Stimulated activated CD8-positive, alpha-beta memory T cell treated with anti-CD3 and anti-CD28 coated beads, Interleukin-15, amount 100 ng/mL, for 48 hours (primary cell): ENCODE data around the gene HRAS.

Source experiments
- DNase-seq, 2 donors: peaks; one replicate each; pipeline ENCODE4 v3.0.0-alpha.2; 2020; ENCODE audit warnings: low read depth in 2 of 2

The HRAS gene

GRCh38 chr11:554428-555226 is 19.3 kb upstream of the HRAS start:
- DNase-seq = peak in 1 of 2 donors; percentile 49

- no peak for DNase-seq
Measured at GRCh38 chr11:553988-554340, 18.6 kb upstream of the HRAS start.

DNA sequence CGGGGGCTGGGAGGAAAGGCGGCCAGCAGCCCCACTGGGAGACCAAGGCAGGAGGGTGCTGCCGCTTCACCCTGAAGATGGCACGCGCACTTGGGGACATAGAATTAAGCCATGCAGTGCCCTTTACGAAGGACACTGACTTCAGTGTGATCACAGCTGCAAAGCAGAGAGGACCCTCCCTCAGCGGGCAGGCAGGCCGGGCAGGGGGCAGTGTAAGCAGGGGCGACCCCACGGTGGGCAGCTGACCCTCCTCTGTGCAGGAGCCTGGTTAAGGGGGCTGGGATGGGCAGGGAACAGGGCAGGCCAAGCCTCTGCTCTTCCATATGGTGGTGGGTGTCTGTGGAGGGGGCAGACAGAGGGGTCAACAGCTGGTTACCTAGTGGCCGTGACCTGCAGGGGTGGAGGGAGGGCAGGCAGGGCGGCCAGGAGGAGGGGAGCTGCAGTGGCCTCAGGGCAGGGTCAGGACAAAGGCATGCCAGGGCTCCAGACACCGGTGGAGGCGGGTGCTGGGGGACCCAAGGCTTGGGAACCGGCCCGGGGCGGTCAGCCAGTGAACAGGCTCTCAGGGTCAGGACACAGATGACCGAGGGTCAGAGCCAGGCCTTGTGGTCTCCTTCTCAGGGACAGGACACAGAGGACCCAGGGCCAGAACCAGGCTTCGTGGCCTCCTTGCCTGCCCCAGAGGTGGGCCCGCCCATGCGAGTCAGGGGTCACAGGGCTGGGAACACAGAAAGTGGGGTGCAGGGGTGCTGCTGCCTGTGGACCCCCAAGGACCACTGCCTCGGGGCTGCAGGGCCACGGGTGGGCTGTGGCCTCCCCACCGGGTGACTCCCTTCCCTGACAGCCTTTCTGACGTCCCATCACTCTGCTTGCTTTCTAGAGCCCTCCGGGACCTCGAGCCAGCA is 18.0 kb upstream of the HRAS start:
- no peak for DNase-seq

DNA sequence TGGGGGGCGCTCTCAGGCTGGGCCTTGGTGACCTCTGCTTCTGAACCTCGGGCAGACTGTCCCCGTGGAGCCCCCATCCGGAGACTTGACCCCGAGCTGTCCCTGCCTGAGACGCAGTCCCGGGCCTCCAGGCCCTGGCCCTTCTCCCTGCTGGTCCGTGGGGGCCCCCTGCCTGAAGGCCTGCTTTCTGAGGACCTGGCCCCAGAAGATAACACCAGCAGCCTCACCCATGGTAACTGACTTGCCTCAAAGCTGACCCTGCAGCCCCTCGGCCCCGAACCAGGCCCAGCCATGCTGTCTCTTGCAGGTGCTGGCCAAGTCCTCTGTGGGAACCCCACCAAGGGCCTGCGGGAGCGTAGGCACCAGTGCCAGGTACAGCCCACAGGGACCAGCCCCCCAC is 16.2 kb upstream of the HRAS start:
- DNase-seq = no peak

GRCh38 chr11:551131-551530 is 15.8 kb upstream of the HRAS start:
- DNase-seq = no peak

- no peak for DNase-seq
Measured at GRCh38 chr11:550746-551085, 15.3 kb upstream of the HRAS start.

DNA sequence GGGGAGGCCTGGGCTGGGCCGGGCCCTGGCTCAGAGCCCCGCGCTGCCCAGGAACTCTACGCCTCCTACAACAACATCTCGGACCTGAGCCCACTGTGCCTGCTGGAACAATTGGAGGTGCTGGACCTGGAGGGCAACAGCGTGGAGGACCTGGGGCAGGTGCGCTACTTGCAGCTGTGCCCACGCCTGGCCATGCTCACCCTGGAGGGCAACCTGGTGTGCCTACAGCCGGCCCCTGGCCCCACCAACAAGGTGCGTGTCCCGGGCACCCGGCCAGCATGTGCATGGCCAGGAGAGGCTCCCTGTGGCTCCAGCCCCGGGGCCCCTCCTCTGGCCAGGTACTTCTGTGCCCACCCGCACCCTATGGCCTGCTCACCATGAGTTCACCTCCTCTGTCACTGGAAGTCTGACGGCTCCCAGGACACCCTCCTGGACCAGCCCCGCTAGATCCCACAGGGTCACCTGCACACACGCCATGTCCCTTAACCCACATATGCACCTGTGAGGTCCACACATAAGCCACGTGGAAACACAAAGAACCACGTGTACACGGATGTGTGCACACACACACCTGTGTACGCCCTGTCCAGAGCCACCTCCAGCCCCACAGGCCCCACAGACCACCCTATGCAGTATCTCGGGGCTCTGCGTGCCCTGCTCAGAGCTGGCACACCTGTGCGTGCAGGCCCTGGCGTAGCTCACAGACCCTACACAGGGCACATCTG is 14.8 kb upstream of the HRAS start:
- no peak for DNase-seq

DNA sequence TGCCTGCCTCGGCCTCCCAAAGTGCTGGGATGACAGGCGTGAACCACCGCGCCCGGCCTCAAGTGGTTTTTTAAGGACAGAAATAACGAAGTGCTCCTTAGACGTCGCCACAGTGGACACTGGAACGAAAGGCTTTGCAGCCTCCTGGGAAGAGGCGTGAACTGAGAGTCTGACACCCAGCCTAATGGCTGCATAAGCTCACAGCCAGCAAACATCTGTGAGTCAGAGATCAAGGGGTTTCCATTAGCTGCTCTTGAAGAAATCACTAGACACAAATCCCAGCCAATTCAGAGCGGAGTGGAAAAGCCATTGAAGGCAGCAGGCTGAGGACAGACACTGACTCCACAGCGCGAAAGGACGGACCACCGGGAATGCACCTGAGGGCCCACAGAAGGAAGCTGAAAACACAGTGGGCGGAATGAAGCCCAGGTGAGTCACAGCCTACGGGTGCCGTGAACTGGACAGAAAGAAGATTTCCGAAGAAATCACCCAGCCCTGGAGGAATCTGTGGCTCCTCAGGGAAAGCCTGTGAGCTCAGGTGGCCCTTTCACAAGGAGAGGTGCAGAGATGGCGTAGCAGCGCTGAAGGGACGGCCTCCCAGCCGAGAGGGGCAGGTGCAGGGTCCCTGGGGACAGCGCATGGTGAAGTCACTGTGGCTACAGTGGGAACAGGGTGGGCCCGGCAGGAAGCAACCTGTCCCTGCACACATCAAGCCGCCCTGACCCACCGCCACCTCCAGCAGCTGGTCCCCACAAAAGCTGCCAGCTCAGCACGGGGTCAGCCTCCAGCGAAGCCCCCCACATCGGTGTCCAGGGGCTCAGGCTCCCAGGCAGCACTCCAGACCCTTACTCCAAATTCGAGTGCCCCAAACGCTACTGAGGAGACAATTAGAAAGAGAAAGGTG is 13.6 kb upstream of the HRAS start:
- no peak for DNase-seq

DNA sequence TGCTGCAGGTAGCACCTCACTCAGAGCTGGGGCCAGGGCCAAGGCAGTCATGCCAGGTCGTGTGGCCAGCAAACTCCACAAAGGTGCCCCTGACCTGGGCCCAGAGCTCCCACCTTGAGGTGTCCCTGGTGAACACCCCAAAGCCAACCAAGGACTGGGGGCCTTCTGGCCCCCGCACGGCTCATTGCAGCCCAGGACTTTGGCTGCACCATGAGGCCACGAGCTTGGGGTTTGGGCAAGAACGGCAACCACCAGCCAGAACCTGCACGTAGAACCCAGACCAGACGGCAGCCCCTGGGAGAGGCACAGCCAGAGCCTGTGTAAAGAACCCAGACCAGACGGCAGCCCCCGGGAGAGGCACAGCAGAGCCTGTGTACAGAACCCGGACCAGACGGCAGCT is 9.8 kb upstream of the HRAS start:
- DNase-seq = no peak

DNA sequence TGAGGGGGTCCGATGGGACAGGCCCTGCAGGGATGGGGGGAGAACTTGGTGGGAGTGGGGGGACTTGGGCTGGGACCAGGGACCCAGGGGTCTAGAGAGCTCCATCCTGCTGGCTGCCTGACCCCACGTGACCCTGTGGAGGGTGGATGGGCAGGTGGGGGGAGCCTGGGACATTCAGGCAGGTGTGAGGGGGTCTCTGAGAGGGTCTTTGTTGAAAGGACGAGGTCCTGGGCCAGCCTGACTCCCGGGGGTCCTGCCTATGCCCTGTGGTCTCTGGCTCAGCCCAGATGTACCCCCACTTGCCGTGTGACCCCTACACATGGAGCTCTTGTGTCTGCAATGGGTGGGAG is 9.4 kb upstream of the HRAS start:
- no peak for DNase-seq

DNA sequence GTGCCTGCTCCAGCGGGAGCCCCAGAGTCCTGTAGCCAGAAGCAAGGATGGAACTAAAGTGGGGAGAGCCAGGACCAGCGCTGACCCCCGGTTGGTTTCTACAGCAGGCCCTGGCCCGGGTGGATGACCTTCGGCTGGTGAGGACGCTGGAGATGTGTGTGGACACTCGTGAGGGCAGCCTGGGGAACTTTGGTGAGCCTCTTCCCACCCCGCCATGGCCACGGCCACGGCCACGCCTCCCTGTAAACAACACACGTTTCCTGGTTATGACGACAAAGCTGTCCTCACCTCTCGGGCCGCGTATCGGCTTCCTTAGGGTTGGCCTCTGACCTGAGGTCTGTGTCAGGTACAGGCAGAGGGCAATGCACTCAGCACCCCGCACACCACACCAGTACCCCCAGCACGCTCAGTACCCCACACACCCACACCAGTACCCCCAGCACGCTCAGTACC is 6.1 kb upstream of the HRAS start:
- no peak for DNase-seq

DNA sequence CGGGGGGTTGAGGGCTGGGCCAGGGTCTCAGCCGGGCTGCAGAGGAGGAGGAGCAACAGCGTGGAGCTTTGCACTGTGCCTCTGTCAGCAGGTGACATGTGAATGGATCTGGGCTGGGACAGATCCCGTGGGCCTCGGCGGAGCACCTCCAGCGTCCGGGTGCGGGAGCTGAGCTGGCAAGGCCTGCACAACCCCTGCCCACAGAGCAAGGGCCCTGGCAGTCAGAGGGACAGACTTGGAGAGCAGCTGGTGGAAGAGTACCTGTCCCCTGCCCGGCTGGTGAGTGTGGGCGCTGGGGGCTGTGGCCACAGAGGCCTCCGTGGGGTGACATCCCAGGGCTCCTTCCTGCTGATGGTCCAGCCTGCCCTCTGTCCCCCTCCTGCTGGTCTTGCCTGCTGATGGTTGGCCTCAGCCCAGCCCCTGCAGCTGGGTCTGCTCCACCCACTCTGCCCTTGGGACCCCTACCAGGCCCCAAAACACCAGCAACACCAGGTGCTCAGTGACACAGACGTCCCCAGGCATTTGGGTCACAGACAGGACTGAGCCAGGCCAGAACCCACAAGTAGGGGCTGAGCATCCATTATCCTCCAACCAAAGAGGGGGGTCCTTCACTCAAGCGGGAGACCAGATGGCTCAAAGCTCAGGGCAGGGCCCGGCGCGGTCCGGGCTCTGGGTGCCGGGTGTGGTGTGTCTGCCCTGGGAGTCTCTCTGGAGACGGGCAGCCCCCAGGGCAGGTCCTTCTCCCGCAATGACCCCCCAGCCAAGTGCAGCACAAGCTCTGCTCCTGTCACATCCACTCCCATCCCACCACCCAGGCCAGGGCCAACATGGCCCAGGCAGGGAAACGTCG is 5.4 kb upstream of the HRAS start:
- no peak for DNase-seq

GRCh38 chr11:539971-540481 is 4.7 kb upstream of the HRAS start:
- no peak for DNase-seq

DNA sequence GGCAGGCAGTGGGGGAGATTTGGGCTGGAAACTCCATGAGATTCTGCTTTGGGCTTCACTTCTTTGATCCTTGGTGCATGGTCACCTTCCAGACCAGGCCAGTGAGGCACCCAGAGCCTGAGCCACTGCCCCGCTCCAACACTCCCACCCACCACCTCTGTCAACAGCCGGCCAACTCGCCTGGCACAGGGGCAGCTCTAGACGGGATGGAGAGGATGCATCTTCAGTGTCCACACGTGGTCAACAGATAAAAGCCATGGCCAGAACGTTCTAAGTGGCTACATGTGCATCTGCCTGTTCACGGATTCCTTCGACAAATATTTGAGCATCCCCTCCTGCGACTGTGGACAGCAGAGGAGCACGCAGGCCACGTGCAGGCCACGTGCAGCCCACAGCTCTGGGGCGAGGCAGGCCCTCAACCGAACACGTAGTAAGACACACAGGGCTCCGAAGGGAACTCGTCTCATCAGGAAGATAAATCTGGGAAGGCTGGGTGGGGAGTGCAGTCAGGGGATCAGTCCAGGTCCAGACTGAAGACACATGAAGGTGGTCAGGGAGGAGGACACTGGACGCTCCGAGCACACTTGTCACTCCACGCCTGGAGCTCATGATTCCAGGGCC is 3.2 kb upstream of the HRAS start:
- DNase-seq = no peak

DNA sequence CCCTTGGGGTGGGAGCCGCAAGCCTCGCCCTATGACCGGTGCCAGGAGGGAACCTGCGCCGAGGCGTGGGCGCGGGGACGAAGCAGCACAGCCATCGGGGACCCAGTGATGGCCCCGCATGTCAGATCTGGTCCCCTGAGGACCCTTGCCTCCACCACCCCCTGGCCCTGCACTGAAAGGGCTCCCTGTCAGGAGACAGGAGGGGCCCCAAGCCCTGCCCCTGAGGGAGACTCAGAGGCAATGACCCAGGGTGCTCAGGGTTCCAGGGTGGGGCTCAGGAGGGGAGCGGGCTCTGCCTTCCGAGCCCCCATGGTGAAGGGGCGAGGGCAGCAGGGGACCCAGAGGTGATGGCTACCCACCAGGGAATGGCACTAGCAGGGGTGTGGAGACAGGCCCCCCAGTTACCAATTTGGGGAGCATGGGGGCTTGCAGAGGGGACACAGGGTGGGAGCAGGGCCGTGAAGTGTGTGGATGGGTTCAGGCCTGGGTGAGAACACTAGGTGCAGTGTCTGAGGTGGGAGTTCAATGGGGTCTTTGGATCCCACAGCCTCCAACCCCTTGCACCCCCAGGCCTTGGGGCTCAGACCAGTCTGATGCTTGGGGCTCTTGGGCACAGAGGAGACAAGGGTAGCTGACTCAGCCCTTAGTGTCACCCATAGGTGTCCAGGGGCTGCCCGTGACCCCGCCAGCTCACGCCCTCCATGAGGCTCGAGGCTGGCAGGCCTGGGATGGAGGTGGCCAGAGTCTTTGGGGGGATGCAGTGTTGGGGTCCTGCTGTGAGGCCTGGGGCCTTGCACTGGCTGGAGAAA is 2.5 kb upstream of the HRAS start:
- DNase-seq = no peak

DNA sequence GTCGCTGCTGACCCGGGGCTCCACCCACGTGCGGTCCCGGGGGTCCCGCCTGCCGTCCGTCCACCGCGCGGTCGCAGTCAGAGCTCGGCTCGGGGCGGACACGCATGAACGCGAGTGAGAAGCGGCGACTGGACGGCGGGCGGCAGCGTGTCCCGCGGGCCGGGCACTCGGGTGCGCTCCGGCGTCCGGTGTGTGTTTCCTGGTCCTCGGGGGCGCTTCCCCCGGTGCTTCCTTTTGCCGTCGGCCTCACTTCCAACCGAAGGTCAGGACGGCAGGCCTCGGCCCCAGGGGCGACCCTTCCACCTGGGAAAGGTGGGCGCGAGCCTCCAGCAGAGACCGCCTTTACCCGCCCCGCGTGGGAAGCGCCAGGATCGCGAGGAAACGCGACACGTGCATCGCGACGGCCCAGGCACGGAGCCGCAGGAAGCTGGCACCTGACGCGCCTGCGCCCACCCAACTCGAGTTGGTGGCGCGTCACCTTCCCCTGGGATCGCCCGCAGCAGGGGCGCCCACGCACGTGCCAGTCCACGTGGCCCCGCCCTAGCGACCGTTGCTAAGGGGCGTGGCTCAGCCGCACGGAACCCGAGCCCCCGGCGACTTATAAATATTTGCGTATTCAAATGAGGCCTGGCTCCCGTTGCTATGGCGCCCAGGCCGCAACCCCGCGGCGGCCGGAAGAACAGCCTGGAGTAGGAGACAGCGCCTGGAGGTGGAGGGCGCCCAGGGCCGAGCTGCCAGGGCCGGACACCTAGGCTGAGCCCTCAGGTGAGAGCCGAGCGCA is 1.7 kb upstream of the HRAS start, which contains the start of gene LRRC56:
LRRC56 (plus strand) TSS at position 687 of the 781 bp plus-strand sequence. CDS start 3,158 bp downstream, outside the sequence.
- DNase-seq = peak; percentile 87 to 90

DNA sequence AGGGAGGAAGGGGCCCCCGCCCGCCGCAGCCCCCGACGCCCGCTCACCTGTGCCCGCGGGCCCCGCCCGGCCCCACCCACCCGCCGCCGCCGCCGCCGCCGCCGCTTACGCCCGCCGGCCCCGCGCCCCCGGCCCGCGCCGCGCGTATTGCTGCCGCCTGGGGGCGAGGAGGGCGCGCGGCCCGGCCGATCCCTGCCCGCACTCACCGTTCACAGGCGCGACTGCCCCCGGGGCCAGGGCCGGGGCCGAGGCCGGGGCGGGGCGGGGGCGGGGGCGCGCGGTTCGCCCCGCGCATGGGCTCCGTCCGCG is 212 bp downstream of the HRAS start:
- no peak for DNase-seq
